Measurements from ENCODE around the gene SIDT2. TPM values are rescaled to one million over a fixed set of nuclear protein-coding genes. Genes with fewer than 3 reads are reported as not detected.

The SIDT2 gene
- total and polyA plus RNA-seq, 8 donors = 29.2 to 112 (median 33.9) TPM

DNA sequence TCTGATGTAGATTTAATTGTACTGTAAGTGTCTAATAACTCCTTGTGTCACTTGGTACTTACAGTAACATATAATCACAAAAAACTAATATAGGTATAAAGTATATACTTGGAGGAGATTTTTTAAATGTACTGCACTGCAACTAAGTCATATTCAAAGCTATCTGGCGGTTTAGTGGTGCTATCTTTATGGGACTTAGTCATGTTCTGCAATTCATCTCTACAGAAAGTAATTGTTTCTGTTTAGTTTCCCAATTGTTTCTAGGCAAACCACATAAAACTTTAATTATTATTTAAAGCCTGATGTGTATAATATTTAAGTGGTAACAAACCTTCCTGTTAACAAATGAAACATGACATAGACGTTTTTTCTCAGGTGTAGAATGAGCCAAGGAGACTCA lies 26.5 kb upstream of the SIDT2 start:
- peaks cover 0 to 32% of the 10 kb centered on the region in 2 donors for H3K4me1 ChIP-seq
- DNase-seq = no peak

DNA sequence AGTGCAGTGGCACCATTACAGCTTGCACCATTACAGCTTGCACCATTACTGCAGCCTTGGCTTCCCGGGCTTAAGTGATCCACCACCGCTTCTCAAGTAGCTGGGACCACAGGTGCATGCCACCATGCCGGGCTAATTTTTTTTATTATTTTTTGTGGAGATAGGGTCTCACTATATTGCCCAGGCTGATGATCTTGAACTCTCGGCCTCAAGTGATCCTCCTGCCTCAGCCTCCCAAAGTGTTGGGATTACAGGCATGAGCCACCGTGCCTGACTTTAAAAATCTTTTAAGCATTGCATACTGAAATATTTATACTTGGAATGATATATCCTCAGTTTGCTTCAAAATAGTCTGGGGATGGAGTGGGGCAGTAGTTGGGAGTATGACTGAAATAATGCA lies 24.1 kb upstream of the SIDT2 start:
- intact Hi-C loops (cut with DNase I) = no loop called here
- TF ChIP-seq, protein P1, sequence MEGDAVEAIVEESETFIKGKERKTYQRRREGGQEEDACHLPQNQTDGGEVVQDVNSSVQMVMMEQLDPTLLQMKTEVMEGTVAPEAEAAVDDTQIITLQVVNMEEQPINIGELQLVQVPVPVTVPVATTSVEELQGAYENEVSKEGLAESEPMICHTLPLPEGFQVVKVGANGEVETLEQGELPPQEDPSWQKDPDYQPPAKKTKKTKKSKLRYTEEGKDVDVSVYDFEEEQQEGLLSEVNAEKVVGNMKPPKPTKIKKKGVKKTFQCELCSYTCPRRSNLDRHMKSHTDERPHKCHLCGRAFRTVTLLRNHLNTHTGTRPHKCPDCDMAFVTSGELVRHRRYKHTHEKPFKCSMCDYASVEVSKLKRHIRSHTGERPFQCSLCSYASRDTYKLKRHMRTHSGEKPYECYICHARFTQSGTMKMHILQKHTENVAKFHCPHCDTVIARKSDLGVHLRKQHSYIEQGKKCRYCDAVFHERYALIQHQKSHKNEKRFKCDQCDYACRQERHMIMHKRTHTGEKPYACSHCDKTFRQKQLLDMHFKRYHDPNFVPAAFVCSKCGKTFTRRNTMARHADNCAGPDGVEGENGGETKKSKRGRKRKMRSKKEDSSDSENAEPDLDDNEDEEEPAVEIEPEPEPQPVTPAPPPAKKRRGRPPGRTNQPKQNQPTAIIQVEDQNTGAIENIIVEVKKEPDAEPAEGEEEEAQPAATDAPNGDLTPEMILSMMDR (IDR thresholded peaks at IDR 0.05) = no peak

More for the DNA sequence above, 26.5 kb upstream of the SIDT2 start:
- no peaks in the 10 kb centered on the region for H3K27me3 ChIP-seq
- TF ChIP-seq, protein P1 (IDR thresholded peaks at IDR 0.05) = no peak
- ATAC-seq = no peak
- intact Hi-C loops (cut with DNase I) = no loop called here
- peaks cover 0 to 72% of the 10 kb centered on the region in 2 donors for H3K36me3 ChIP-seq
- H3K4me3 ChIP-seq = no peak overlapping the region
- no peak overlapping the region for H3K27ac ChIP-seq
- H3K9me3 ChIP-seq = no peaks in the 10 kb centered on the region

DNA sequence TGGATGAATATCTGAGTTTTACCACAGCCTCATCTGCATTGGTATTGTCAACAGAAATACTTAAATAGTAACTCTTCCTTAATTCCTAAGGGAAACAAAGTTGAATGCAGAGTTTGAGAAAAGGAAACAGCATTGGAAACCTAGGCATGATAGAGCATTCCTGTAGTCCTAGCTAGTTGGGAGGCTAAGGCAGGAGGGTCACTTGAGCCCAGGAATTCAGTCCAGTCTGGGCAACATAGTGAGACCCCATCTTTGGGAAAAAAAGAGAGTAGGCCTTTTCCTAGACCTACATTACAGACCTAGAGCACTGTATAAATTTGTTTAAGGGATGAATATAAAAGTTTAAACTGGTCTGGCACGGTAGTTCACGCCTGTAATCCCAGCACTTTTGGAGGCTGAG lies 21.0 kb upstream of the SIDT2 start:
- no peak overlapping the region for H3K4me3 ChIP-seq
- peaks cover 0 to 21% of the 10 kb centered on the region in 2 donors for H3K4me1 ChIP-seq
- DNase-seq (no peak), ATAC-seq (no peak)
- no peak overlapping the region for H3K27ac ChIP-seq
- H3K27me3 ChIP-seq = no peaks in the 10 kb centered on the region
- peaks cover 0 to 80% of the 10 kb centered on the region in 2 donors for H3K36me3 ChIP-seq
- H3K9me3 ChIP-seq = no peaks in the 10 kb centered on the region
- intact Hi-C loops (cut with DNase I) = no loop called here
- TF ChIP-seq, protein P1 (IDR thresholded peaks at IDR 0.05) = no peak

More for the DNA sequence above, 24.1 kb upstream of the SIDT2 start:
- H3K27ac ChIP-seq = no peak overlapping the region
- H3K4me3 ChIP-seq = no peak overlapping the region
- H3K36me3 ChIP-seq = peaks cover 0 to 73% of the 10 kb centered on the region in 2 donors
- no peaks in the 10 kb centered on the region for H3K9me3 ChIP-seq
- H3K4me1 ChIP-seq = peaks cover 0 to 27% of the 10 kb centered on the region in 2 donors
- no peaks in the 10 kb centered on the region for H3K27me3 ChIP-seq
- DNase-seq (no peak), ATAC-seq (no peak)

DNA sequence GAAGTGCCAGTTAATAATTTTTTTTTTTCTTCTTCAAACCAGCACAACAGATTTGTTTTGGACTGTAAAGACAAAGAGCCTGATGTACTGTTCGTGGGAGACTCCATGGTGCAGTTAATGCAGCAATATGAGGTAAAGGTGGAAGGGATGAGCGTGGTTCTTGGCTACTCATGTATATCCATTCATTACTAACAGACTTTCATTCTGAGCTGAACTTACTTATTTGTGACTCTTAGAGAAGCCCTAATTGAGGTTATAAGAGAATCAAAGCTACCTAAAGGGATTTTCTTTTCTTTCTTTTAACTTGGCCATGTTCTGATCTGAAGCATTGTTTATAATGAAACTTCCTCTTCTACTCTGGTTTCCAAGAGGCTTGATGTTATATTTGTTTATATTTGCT lies 18.7 kb upstream of the SIDT2 start:
- H3K36me3 ChIP-seq = peaks cover 0 to 80% of the 10 kb centered on the region in 2 donors
- H3K27me3 ChIP-seq = no peaks in the 10 kb centered on the region
- no peak overlapping the region for H3K27ac ChIP-seq
- DNase-seq = no peak
- ATAC-seq = no peak
- TF ChIP-seq, protein P1 (IDR thresholded peaks at IDR 0.05) = no peak
- H3K4me3 ChIP-seq = no peak overlapping the region
- peaks cover 0 to 21% of the 10 kb centered on the region in 2 donors for H3K4me1 ChIP-seq
- no peaks in the 10 kb centered on the region for H3K9me3 ChIP-seq
- intact Hi-C loops (cut with DNase I) = no loop called here

DNA sequence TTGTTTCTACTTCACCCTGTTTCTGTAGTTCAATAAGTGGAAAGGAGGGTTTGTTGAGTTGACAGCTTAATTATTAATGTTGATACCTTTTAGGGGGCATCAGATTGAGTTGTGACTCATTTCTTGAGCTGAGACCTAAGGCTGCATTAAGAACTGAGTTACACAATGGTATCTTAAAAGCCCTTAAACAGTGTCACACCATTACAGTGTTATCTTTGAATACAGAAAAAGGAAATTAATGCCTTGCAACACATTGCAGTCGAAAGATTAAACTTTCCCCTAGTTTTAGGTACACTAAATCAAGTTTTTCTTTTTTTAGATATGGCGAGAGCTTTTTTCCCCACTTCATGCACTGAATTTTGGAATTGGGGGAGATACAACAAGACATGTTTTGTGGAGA lies 17.7 kb upstream of the SIDT2 start:
- H3K27ac ChIP-seq = peak overlapping the region in 1 of 2 donors; percentile 35
- peaks cover 0 to 80% of the 10 kb centered on the region in 2 donors for H3K36me3 ChIP-seq
- DNase-seq = no peak

More for the DNA sequence above, 17.7 kb upstream of the SIDT2 start:
- TF ChIP-seq, protein P1 (IDR thresholded peaks at IDR 0.05) = no peak
- intact Hi-C loops (cut with DNase I) = no loop called here
- Histone ChIP-seq H3K9me3 (no peaks in the 10 kb centered on the region), H3K4me1 (peaks cover 0 to 21% of the 10 kb centered on the region in 2 donors), H3K27me3 (no peaks in the 10 kb centered on the region), H3K4me3 (no peak overlapping the region)
- ATAC-seq = peak; percentile 74
